Ovary (tissue), 3 donors: ENCODE results near the gene REP15.
A peak's percentile ranks its signal among the peaks of the same experiment; 100 is the strongest.

ENCODE experiments used
- CTCF ChIP-seq, 3 donors: fragments of 450-650 bp in 2 of 3; fragments of 200-600 bp in 1 of 3; IDR thresholded peaks; one replicate each; pipeline versions ENCODE4 v1.5.1 to v1.8.0; 2016 to 2022; ENCODE audit warnings: antibody characterized with exemption in 3 of 3, mild to moderate bottlenecking in 1 of 3
- POLR2A ChIP-seq: fragments of 450-650 bp; IDR thresholded peaks from one replicate; pipeline ENCODE4 v1.6.1; 2017; ENCODE audit warnings: antibody characterized with exemption, mild to moderate bottlenecking, moderate library complexity
- donor health status: DM: no; HTN: no; CAD: no.

- no peak for TF ChIP-seq CTCF (IDR thresholded peaks at IDR 0.05)
- peak; percentile 25 for TF ChIP-seq POLR2A
Measured at GRCh38 chr12:27710592-27711316, 14.5 kb downstream of the REP15 start, which contains the start of gene MRPS35.
